Stimulated activated CD8-positive, alpha-beta memory T cell treated with anti-CD3 and anti-CD28 coated beads, Interleukin-2, amount 100 ng/mL, for 48 hours (primary cell): ENCODE data around the gene TLCD1.
"Not testable (repeated sequence)": the region's sequence is repeated elsewhere in the genome, so short reads cannot be mapped to it uniquely, and the experiment has no call there.

Experiments used
- DNase-seq, 2 donors: peaks; one replicate each; pipeline ENCODE4 v3.0.0-alpha.2; 2020; ENCODE audit warnings: low read depth in 2 of 2

The TLCD1 gene

DNA sequence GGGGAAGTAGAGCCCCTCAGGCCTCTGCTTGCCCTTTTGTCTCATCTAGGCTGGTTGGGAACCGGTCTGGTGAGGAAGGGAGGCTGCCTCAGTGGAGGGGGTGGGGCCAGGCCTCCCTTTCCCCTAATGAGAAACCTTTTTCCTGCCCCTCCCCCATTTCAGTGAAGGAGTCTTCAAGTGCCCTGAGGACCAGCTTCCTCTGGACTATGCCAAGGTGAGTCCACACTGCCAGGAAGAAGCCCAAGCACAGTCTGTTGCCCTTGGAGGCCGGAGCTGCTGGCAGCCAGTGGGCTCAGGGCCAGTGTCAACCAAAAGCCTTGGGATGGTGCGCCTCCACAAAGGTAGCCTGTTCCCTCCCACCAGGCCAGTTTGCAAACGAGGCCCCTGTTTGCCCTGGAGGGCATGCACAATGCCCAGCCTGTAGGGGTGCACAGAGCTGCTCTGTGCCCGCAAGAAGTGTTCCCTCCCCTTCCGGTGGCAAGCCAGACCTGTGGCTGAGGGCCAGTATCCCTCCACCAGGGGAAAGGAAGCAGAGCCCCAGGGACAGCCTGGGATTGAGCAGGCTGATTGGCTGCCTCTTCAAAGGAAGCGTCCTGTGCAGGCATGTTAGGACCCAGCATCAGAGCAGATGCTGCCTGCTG is 21.1 kb upstream of the TLCD1 start:
- DNase-seq: no peak

DNA sequence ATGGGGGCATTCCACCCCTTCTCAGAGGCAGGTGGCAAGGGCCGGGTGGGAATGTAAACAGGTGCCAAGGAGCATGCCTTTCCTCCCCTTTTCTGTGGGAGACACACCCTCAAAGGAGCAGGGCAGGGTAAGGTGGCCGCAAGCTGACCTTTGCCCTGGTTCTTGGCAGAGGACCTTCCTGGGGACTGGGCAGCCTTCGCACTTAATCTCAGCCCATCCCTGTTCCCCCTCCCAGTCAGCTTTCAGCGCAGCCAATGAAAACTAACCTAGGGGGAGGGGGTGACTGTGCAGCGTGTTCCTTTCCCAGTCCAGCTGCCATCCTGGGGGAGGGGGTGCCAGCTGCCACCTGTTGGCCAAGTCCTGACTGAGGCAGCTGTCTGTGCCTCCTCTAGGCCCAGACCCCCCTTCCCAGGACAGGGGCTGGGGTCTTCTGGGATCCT is 20.6 kb upstream of the TLCD1 start:
- DNase-seq: no peak

DNA sequence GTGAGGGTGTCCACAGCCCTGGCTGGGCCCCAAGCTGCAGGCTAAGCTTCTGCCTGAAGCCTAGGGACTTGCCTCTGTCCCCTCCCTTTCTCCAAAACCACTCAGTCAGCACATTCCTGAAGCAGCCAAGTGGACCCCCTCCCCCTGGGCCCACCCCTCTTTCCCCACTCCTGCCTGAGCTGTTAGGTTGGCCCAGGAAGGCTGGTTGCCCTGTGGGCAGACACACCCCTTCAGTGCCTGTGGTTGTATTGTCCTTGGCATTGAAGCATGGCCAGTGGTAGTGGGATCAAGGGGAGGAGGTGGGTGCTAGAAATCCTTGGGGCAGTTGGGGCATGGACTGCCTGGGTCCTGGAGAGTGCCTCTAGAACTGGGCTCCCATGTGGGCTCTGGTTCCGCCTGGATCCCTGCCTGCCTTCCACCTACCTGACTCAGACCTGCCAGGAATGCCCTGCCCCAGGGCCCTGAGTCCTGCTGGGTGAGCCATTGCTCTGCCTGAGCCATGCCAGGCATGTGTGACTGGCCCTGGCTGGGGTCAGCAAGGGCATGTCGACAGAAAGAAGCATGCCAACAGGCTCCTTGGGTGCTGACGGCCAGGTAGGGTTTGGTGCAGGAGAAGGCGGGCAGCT is 19.9 kb upstream of the TLCD1 start:
- DNase-seq: no peak

DNA sequence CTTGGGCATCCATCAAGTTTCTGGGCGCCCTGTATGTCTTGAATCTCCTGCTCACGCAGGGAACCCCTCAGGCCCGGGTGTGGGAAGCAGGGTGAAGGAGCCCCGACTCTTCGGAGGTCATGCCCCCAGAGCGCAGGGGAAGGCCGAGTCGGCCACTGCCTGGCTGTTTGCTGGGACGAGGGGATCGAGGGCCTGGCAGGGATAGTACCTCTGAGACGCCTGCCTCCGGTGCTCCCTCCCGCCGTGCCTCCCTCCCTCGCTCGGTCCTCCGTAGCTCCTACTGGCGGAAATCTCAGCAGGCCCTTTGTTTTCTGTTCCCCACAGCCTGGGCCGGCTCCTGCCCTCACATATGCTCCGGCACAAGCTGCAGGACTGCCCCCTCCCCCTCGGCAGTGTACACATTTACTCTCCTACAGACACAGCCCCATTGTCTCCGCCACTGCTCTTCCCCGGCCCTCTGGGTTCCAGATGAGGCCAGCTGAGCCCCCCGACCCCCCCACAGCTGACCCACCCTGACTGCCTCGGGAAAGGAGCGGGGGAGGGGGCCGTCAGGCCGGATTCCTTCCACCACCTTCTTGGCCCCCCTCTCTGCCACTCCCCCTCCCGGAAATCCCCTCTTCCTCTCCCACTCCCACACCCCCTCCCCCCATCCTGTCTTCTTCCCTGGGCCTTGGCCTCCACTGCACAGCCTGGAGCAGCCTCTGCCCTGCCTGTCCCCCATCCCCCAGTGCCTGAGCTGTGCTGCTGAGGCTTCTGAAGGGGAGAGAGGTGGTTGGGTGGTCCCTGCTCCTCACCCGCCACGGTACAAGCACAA is 19.1 kb upstream of the TLCD1 start:
- DNase-seq: no peak

DNA sequence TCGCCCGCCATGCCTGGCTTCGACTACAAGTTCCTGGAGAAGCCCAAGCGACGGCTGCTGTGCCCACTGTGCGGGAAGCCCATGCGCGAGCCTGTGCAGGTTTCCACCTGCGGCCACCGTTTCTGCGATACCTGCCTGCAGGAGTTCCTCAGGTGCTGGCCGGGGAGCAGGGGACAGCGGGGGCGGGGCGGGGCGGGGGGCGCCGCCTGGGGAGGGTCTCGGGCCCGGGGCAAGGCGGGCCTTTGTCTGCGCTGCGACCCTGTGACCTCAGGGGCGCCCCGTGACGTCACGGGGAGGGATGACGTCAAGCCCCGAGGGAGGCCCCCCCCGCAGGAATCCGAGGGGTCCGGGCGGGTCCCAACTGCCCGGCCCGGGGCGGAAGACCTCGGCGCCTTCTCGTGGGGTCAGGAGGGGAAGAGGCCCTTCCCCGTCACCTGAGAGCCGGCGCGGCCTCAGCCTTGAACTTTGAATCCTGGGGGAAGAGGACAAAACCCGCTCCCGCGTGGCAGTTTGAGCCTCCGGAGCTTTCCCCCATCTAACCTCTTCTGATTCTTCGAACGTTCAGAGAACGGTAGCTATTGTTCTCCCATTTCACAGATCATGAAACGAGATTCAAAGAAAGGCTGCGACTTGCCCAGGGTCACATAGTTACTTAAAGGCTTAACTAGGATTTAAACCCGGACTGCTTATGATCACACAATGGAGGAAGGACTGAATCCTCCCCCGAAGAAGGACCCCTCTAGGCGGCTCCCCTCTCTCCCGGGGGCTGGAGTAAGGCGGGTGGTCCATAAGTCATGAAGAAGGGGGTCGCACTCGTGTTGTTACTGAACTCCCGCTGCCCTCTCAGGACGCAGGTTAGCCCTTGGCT is 18.3 kb upstream of the TLCD1 start:
- DNase-seq: peak; percentile 63 to 66

DNA sequence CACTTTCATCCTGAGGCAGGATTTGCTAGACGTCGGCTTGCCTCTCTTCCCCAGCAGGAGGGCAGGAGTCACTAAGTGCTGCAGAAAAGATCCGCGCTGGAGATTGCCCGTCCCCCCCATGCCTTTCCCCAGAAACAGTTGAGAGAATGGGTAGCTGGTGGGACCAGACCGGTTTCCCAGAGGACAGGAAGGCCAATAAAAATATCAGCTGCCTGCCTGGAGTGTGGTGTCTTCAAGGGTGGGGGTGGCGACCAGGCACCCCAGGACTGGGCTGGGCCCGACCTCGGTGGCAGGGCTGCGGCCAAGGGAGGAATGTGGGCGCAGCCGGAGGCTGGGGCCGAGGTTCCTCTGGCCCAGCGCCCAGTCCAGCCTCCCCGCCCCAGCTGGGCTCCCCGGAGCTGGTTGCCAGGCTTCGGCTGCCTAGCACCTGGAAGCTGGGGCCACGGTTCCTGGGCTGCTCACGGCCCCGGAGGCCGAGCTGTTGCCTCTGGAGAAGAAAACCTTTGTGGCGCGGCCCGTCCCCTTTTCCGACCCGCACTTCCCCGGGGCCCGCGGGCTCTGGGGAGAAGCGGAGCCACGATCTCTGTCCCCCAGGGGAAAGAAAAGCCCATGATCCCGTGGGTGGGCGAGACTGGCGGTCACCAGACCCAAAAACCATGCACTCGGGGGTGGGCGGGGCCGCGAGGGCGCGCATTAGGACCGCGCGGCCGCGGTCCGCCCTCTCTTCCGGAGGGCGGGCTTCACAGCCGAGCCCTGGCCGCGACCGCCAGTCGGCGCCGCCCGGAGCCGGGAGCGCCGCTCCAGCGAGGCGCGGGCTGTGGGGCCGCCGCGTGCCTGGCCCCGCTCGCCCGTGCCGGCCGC is 17.4 kb upstream of the TLCD1 start, which contains the start of gene TRAF4:
TRAF4 (plus strand) TSS at position 769 of the 861 bp plus-strand sequence. CDS start 102 bp downstream, outside the sequence.
- peak; percentile 73 to 86 for DNase-seq

DNA sequence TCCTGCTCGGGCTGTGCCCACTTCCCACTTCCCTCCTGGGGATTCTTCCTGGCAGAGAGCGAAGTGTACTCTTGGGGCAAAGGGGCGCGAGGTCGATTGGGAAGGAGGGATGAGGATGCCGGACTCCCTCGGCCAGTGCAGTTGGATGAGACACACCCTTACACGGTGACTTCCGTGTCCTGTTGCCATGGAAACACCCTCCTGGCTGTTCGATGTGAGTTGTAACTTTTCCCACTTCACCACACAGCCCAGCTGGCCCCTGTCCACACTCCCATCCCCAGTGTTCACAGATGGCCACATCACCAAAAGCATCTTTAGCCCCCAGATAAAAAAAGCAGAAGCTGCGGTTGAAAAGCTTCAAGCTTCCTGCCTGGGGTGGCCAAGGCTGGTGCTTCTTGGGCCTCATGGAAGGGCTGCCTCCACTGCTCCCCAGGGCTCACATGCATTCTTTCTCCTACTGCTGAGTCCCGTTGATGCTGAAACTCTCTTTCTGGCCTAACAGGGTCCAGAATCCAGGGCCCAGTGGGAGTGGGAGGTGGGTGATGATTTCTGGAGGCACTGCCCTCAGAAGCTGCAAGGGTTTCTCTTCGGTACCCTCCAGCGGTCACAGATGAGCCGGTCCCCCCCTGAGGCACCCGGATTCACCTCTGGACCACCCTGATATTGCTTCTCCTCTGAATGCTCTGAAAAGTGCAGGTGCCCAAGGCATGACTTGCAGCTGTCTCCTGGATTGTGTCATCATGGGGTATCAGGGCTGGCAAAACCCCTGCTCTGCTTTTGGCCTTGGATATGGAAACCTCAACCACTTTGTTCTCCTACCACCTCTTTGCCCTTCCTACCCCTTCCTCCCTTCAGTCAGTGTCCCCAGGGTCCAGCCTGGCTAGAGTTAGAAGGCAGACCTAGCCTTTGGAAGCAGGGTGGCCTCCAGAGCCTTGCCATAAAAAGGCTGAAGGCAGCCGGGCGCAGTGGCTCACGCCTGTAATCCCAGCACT is 15.6 kb upstream of the TLCD1 start:
- no peak for DNase-seq

DNA sequence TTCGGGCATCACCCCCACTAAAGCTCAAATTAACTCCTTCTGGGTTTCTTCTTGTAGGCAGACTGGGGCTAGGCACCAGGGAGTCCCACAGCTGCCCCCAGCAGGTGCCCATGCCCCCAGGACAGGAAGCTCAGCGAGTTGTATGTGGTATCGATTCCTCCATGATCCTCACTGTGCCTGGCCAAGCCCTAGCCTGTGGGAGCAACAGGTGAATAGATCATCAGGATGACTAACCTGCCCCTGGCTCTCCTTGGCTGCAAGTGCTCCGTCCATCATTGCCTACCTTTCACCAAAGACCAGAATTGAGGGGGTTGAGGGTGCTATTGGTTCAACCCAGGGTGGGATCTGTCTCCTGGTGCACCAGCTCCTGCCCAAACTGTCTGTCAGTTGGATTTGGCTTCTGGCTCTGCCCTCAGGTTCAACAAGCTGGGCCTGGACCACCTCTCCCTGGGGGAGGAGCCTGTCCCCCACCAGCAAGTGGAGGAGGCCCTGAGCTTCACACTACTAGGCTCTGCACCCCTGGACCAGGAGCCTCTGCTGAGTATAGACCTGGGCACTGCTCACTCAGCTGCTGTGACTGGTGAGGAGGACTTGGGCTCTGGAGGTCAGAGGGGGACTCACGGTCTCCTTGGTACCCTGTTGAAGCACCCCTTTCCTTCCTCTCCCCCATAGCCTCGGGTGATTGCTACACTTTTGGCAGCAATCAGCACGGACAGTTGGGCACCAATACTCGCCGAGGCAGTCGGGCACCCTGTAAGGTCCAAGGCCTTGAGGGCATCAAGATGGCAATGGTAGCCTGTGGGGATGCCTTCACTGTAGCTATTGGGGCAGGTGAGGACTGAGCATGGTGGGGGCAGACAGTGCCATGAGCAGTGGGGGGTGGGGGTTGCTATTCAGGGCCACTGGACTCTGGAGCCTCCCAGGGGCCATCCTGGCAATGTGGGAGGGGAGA is 14.6 kb upstream of the TLCD1 start:
- no peak for DNase-seq

DNA sequence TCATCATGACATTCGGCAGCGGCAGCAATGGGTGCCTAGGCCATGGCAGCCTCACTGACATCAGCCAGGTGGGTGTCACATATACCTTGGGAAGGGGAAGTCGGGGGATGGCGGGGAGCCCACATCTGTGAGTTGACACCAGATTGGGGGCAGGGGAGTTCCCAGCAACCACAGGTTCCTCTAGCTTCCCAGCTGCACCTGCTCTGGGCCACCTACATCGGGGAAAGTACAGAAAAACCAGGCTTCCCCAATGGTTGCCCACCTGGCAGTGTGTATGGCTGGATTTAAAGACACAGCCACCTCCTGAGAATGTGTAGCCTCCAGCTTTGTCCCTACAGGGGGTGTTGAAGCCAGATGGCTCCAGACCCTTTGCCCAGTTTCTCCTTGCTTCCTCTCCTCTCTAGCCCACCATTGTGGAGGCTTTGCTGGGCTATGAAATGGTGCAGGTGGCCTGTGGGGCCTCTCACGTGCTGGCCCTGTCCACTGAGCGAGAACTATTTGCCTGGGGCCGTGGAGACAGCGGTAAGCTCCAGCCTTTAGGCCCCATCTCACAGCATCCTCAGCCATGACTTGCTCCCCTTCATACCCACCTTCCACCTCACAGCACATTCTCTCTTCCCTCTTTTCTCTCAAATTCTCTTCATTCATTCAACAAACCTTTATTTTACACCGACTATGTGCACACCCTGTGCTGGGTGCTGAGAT is 12.8 kb upstream of the TLCD1 start:
- DNase-seq: no peak

DNA sequence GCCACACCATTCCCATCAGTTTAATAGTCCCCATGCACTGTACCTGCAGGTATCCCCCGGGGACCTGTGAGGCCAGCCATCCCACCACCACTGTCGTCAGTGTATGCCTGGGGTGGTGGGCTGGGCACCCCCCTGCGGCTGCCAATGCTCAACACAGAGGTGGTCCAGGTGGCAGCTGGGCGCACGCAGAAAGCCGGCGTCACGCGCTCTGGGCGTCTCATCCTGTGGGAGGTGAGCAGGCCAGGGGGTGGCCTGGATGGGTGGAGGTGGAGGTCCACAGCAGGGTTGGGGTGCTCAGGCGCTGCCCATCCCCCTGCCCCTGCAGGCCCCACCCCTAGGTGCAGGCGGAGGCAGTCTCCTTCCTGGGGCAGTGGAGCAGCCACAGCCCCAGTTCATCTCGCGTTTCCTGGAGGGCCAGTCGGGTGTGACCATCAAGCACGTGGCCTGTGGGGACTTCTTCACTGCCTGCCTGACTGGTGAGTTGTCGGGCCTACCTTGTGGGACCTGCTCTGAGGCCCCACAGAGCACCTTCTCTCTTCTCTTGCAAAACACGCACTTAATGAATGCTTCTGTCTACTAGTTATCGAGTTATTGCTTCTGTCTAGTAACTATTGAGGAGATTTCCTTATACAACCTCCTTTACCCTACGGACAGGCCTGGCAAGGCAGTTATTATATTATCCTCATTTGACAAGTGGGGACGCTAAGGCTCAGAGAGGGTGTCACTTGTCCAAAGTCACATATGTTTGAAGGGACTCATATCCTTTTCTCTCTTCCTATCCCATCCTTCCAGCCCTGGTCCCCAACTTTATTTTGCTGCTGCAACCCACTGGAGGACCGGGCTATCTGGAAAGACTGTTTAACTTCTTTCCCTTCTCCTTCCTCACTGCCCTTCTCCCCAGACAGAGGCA is 12.0 kb upstream of the TLCD1 start:
- DNase-seq: no peak

DNA sequence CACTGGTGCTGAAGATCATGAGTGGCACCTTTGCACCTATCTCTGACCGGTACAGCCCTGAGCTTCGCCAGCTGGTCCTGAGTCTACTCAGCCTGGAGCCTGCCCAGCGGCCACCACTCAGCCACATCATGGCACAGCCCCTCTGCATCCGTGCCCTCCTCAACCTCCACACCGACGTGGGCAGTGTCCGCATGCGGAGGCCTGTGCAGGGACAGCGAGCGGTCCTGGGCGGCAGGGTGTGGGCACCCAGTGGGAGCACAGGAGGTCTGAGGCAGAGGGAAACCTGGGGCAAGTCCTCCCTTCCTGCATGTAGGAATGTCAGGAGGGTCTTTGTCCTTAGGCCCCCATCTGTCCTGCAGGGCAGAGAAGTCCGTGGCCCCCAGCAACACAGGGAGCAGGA is 11.3 kb upstream of the TLCD1 start:
- DNase-seq: no peak

DNA sequence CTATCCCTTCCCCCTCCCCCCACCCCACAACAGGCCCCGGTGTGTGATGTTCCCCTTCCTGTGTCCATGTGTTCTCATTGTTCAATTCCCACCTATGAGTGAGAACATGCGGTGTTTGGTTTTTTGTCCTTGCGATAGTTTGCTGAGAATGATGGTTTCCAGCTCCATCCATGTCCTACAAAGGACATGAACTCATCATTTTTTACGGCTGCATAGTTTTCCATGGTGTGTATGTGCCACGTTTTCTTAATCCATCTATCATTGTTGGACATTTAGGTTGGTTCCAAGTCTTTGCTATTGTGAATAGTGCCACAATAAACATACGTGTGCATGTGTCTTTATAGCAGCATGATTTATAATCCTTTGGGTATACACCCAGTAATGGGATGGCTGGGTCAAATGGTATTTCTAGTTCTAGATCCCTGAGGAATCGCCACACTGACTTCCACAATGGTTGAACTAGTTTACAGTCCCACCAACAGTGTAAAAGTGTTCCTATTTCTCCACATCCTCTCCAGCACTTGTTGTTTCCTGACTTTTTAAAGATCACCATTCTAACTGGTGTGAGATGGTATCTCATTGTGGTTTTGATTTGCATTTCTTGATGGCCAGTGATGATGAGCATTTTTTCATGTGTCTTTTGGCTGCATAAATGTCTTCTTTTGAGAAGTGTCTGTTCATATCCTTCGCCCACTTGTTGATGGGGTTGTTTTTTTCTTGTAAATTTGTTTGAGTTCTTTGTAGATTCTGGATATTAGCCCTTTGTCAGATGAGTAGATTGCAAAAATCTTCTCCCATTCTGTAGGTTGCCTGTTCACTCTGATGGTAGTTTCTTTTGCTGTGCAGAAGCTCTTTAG is 10.1 kb upstream of the TLCD1 start:
- DNase-seq: not testable (repeated sequence)

DNA sequence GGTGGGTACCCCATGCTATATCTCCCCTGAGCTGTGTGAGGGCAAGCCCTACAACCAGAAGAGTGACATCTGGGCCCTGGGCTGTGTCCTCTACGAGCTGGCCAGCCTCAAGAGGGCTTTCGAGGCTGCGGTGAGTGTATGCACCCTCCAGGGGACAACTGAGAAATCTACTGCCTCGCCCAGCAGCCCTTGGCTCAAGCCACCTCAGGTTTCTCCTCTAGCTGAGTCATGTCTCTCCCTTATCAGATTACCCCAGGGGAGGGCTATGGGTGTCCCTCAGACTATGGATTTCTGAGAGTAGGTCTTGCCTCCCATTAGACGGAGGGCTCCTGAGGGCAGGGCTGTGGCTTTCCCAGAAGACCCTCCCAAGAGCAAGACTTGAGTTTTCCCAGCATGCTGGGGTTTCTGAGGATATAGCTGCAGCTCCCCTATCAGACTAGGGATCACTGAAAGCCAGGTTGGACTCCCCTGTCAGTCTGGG is 9.2 kb upstream of the TLCD1 start:
- DNase-seq: no peak

DNA sequence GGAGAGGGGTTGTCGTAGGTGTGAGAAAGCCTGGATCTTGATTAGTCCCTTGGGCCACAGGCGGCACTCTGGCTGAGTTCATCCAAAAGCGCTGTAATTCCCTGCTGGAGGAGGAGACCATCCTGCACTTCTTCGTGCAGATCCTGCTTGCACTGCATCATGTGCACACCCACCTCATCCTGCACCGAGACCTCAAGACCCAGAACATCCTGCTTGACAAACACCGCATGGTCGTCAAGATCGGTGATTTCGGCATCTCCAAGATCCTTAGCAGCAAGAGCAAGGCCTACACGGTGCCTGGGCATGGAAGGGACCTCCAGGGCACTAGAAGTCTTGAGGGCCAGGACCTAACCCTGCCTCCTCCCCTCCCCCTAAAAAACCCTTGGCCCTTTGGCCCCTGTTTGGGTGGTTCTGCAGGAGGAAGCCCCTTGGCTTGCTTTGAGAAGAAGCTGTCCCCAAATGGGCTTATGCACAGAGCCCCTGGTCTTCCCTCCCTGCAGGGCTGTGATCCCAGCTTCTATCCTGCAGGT is 8.7 kb upstream of the TLCD1 start:
- no peak for DNase-seq

DNA sequence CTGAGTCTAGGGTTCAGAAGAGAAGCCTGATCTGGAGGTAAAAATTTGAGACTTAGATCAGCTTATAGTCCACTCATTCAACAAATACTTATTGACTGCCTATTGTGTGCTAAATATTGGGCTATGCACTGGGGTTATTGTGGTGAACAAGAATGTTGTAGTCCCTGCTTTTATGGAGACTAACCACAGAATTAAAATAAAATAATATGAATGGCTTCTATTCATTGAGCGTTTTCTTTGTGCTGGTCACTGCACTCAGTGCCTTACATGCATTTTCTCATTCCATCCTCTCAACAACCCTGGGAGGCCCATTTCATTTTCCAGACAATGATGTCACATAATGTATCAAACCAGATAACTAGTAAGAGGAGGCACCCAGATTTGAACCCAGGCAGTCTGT is 7.3 kb upstream of the TLCD1 start:
- no peak for DNase-seq
